ENCODE measurements around the gene EDARADD.
"Not testable (repeated sequence)": the region's sequence is repeated elsewhere in the genome, so short reads cannot be mapped to it uniquely, and the experiment has no call there.

Gene EDARADD

DNA sequence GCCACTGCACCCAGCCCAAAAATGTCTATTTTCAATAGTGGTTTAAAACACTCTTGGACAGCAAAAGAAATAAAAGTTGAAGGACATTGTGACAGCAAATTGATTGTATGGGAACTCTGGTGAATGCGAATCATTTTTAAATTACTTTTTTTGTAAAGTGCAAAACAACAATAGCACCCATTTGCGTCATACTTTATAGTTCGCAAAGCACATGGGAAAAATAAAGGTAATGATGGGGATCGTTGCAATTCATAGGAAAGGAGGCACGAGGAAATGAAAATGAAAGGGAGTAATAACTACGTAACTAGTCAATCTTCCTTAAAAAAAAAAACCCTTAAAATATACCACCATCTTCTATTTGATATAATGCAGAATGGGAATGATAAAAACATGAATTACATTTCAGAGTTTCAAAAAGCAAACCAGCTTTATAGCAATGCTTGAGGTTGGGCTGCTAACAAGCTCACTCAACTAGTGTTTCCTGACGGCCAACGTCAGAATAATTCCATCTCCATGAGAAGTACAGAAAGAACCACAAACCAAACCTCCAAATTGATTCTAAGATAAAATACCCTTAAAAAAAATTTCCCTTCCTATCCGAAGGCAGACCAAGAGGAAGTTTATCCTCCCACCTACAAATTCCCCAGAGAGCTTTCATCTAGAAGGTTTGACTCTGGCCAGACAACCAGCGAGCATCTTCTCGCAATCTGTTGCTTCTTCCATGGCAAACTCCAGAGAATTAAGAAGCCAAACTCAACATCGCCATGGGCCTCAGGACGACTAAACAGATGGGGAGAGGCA, at the start of gene EDARADD:
Gene EDARADD (plus strand): TSS at position 606 of the 801 bp plus-strand sequence. CDS start 159 bp downstream, at position 765.
- DNase-seq, result no peak
- H3K36me3 Mint-ChIP-seq (ENCODE audit: low read depth), result peaks cover 5% of the 10 kb centered on the region
- no peak within 1 kb of the TSS for H3K27ac Mint-ChIP-seq
- TF ChIP-seq CTCF (IDR thresholded peaks at IDR 0.05), result no peak
- peak within 1 kb of the TSS; percentile 88 for H3K4me3 Mint-ChIP-seq
- peaks cover 36% of the 10 kb centered on the region for H3K4me1 Mint-ChIP-seq
- no peaks in the 10 kb centered on the region for H3K9me3 Mint-ChIP-seq
- peaks cover 42% of the 10 kb centered on the region for H3K27me3 Mint-ChIP-seq (ENCODE audit: low read depth, poor library complexity)

- no peaks in the 10 kb centered on the region for H3K36me3 Mint-ChIP-seq (ENCODE audit: low read depth)
- TF ChIP-seq CTCF (IDR thresholded peaks at IDR 0.05), result no peak
- peaks cover 12% of the 10 kb centered on the region for H3K27me3 Mint-ChIP-seq (ENCODE audit: low read depth, poor library complexity)
- H3K4me3 Mint-ChIP-seq, result no peak overlapping the region
- peaks cover 8% of the 10 kb centered on the region for H3K4me1 Mint-ChIP-seq
- no peak for DNase-seq
- no peak overlapping the region for H3K27ac Mint-ChIP-seq
- H3K9me3 Mint-ChIP-seq, result no peaks in the 10 kb centered on the region
These were observed 48.4 kb upstream of the EDARADD start for GRCh38 chr1:236345728-236346127.

DNA sequence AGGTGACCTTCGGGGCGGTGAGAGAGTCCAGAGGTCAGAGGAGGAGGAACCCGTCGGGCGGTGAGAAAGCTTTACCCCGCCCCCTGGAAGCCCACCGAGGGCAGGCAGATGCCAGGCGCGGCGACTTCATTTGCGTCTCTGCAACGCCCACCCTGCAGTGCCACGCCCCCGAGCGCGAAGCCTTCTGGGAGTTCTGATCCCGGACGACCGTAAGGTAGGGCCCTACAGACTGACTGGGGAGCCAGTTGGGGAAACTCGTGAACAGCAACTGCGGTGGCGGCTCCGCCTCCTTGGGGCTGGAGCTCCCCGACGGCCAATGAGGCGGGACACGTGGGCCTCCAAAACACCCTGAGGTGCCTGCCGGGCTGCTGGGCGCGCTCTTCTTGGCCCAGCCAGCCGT, 46.0 kb upstream of the EDARADD start:
- no peak for DNase-seq
- Mint-ChIP-seq H3K36me3 (ENCODE audit: low read depth) (no peaks in the 10 kb centered on the region), H3K4me3 (no peak overlapping the region), H3K27me3 (ENCODE audit: low read depth, poor library complexity) (peaks cover 7% of the 10 kb centered on the region), H3K4me1 (peaks cover 6% of the 10 kb centered on the region), H3K9me3 (no peaks in the 10 kb centered on the region), H3K27ac (no peak overlapping the region)
- no peak for TF ChIP-seq CTCF (IDR thresholded peaks at IDR 0.05)

DNA sequence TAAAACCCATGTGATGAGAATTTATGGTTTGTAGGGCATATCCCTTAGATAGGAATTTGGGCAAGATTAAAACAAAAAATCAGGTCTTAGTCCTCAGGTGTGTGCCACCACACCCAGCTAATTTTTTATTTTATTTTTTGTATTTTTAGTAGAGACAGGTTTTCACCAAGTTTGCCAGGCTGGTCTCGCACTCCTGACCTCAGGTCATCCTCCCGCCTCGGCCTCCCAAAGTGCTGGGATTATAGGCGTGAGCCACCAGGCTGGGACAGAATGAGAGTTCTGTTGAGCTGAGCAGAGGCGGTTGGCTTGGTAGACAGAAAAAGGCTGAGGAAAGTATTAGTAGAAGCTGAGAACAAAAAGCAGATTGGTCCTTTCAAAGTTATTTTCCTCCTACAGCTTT, 43.8 kb upstream of the EDARADD start:
- Mint-ChIP-seq H3K27ac (peak overlapping the region; percentile 4), H3K9me3 (no peaks in the 10 kb centered on the region), H3K4me1 (no peaks in the 10 kb centered on the region), H3K27me3 (ENCODE audit: low read depth, poor library complexity) (peaks cover 8% of the 10 kb centered on the region), H3K36me3 (ENCODE audit: low read depth) (no peaks in the 10 kb centered on the region), H3K4me3 (no peak overlapping the region)
- no peak for TF ChIP-seq CTCF (IDR thresholded peaks at IDR 0.05)
- no peak for DNase-seq

DNA sequence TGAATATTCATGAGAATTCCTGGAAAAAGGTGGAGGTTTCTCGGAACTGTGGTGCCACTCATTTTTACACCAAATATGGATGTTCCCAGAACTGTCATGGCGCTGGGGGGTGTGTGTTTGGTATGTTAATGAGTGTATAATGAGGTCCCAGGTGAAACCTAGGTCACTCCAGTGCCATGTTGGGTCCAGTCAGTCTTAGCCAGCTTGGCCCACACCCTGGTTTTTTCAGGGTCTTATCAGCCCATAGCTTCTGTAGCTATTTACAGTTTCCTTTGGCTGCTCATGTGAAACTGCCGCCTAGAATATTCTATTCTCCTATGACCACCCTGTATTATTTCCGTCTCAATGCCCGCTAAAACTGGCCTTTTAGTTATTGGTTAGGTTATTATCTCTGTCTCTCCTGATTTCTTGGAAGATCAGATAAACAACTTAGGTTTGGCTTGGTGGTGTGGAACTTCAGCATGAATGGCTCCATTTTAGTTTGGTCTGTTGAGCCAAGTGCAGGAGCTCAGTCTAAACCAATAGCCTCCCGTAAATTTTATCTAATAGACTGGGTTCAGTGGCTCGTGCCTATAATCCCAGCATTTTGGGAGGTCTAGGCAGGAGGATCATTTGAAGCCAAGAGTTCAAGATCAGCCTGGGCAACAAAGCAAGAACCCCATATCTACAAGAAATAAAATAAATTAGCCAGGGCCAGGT, 42.1 kb upstream of the EDARADD start:
- Mint-ChIP-seq H3K27me3 (ENCODE audit: low read depth, poor library complexity) (peaks cover 8% of the 10 kb centered on the region), H3K4me3 (no peak overlapping the region), H3K4me1 (no peaks in the 10 kb centered on the region), H3K27ac (no peak overlapping the region), H3K9me3 (no peaks in the 10 kb centered on the region), H3K36me3 (ENCODE audit: low read depth) (no peaks in the 10 kb centered on the region)
- no peak for TF ChIP-seq CTCF (IDR thresholded peaks at IDR 0.05)
- DNase-seq, result no peak

DNA sequence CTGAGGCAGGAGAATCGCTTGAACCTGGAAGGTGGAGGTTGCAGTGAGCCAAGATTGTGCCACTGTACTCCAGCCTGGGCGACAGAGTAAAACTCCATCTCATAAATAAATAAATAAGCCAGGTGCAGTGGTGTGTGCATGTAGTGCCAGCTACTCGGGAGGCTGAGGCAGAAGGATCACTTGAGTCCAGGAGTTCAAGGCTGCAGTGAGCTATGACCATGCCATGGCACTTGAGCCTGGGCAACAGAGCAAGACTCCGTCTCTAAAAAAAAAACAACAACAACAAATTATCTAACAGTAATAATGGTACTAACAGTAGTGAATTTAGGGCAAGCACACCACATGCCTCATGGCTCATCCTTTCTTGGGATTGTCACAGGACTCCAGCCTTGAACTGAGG, 41.3 kb upstream of the EDARADD start:
- DNase-seq; H3K36me3 Mint-ChIP-seq (ENCODE audit: low read depth); H3K4me3 Mint-ChIP-seq; H3K4me1 Mint-ChIP-seq; H3K27ac Mint-ChIP-seq; H3K9me3 Mint-ChIP-seq: not testable (repeated sequence)
- peaks cover 14% of the 10 kb centered on the region for H3K27me3 Mint-ChIP-seq (ENCODE audit: low read depth, poor library complexity)
